Heart left ventricle (tissue), 13 donors: ENCODE data around the gene ETV2.

ENCODE experiments used
- CTCF ChIP-seq, 12 donors: fragments of 200-600 bp; sonication (generic) in 4 of 12; IDR thresholded peaks; one replicate each; pipeline versions ENCODE4 v1.5.0 to v1.8.0; 2018 to 2022; ENCODE audit warnings: antibody characterized with exemption in 12 of 12, mild to moderate bottlenecking in 5 of 12
- POLR2A ChIP-seq, 2 donors: fragments of 450-650 bp; IDR thresholded peaks; one replicate each; pipeline ENCODE4 v1.6.1; 2017; ENCODE audit warnings: antibody characterized with exemption in 2 of 2, mild to moderate bottlenecking in 2 of 2, moderate library complexity in 2 of 2
- donor health status: ischemic (EF 13 %, LVEDD 7.1; RV severe dilation, severe dysfunction).
- donor health status: DM: no; HTN: yes; CAD: no.
- donor health status: DM: no; HTN: no; CAD: no.
- donor health status: ischemic (EF 25% LVEDD 6.9; RV normal size, moderate dysfunction).
- donor health status: ischemic (EF 25% LVEDD 5.7; RV mildly dilated, moderate dysfunction).
- donor health status: ischemic (EF 35%, LVEDD 5.7; RV mildly dilated, moderate dysfunction).
- donor health status: nonischemic (EF 11% LVEDD 7.7; RV severe dilation, severe dysfunction).
- donor health status: DM: yes; HTN: yes; CAD: no.
- donor health status: PGD.
- donor health status: ischemic (EF 29% LVEDD 5.4; RV normal size, mild dysfunction).
- donor health status: nonischemic (EF 23%, LVEDD 6.1; RV moderate dilation, normal function).

- TF ChIP-seq POLR2A (IDR thresholded peaks at IDR 0.05) (no peak), CTCF (IDR thresholded peaks at IDR 0.05) (no peak)
These were observed 7.7 kb upstream of the ETV2 start for GRCh38 chr19:35633727-35634440.
